Mesothelial cell of epicardium (in vitro differentiated cells): ENCODE measurements around the gene ATG101. TPM values are rescaled to one million over a fixed set of nuclear protein-coding genes. Genes with fewer than 3 reads are reported as not detected.

Experiments used
- DNase-seq, 2 experiments: peaks; one replicate each; pipeline ENCODE4 v3.0.0; 2021; ENCODE audit warnings: low spot score in 2 of 2; ENCODE audit not compliant: unreplicated experiment in 2 of 2
- H3K27ac Mint-ChIP-seq: 2 replicates; pipeline ENCODE4 v1.8.0; 2021; ENCODE audit warnings: mixed read lengths
- H3K27me3 Mint-ChIP-seq: 2 replicates; pipeline ENCODE4 v1.8.0; 2021; ENCODE audit warnings: low read depth, mixed read lengths
- H3K36me3 Mint-ChIP-seq: 2 replicates; pipeline ENCODE4 v1.8.0; 2021; ENCODE audit warnings: mixed read lengths
- H3K4me1 Mint-ChIP-seq: 2 replicates; pipeline ENCODE4 v1.8.0; 2021; ENCODE audit warnings: mixed read lengths
- H3K4me3 Mint-ChIP-seq: 2 replicates; pipeline ENCODE4 v1.8.0; 2021; ENCODE audit warnings: mild to moderate bottlenecking, moderate library complexity, mixed read lengths
- H3K9me3 Mint-ChIP-seq: 2 replicates; pipeline ENCODE4 v1.8.0; 2021; ENCODE audit warnings: mixed read lengths
- total RNA-seq: library from RNA; stranded (reverse); gene quantifications from 3 replicates; pipeline ENCODE4 v1.2.1, GENCODE V29; 2021
- TF ChIP-seq, protein P1 (sequence below): fragments of 200-600 bp; sonication (generic); IDR thresholded peaks from one replicate; pipeline ENCODE4 v1.5.0; 2021; ENCODE audit warnings: antibody characterized with exemption; ENCODE audit not compliant: unreplicated experiment

Gene ATG101
- total RNA-seq, 1 donor from 2014 or later, result 32.8 TPM

- H3K27ac Mint-ChIP-seq, result peak overlapping the region; percentile 89
- DNase-seq, result no peak
- H3K9me3 Mint-ChIP-seq, result no peaks in the 10 kb centered on the region
- H3K36me3 Mint-ChIP-seq, result no peaks in the 10 kb centered on the region
- peaks cover 23% of the 10 kb centered on the region for H3K27me3 Mint-ChIP-seq
- peak overlapping the region; percentile 87 for H3K4me3 Mint-ChIP-seq
- H3K4me1 Mint-ChIP-seq, result peaks cover 22% of the 10 kb centered on the region
- TF ChIP-seq, protein P1, sequence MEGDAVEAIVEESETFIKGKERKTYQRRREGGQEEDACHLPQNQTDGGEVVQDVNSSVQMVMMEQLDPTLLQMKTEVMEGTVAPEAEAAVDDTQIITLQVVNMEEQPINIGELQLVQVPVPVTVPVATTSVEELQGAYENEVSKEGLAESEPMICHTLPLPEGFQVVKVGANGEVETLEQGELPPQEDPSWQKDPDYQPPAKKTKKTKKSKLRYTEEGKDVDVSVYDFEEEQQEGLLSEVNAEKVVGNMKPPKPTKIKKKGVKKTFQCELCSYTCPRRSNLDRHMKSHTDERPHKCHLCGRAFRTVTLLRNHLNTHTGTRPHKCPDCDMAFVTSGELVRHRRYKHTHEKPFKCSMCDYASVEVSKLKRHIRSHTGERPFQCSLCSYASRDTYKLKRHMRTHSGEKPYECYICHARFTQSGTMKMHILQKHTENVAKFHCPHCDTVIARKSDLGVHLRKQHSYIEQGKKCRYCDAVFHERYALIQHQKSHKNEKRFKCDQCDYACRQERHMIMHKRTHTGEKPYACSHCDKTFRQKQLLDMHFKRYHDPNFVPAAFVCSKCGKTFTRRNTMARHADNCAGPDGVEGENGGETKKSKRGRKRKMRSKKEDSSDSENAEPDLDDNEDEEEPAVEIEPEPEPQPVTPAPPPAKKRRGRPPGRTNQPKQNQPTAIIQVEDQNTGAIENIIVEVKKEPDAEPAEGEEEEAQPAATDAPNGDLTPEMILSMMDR, result no peak
These were observed 20.5 kb upstream of the ATG101 start for GRCh38 chr12:52049286-52049685.

GRCh38 chr12:52049688-52050087, 20.1 kb upstream of the ATG101 start:
- peaks cover 22% of the 10 kb centered on the region for H3K4me1 Mint-ChIP-seq
- TF ChIP-seq, protein P1, result no peak
- DNase-seq, result no peak
- no peaks in the 10 kb centered on the region for H3K9me3 Mint-ChIP-seq
- H3K36me3 Mint-ChIP-seq, result no peaks in the 10 kb centered on the region
- H3K4me3 Mint-ChIP-seq, result peak overlapping the region; percentile 87
- peaks cover 23% of the 10 kb centered on the region for H3K27me3 Mint-ChIP-seq
- peak overlapping the region; percentile 89 for H3K27ac Mint-ChIP-seq

DNA sequence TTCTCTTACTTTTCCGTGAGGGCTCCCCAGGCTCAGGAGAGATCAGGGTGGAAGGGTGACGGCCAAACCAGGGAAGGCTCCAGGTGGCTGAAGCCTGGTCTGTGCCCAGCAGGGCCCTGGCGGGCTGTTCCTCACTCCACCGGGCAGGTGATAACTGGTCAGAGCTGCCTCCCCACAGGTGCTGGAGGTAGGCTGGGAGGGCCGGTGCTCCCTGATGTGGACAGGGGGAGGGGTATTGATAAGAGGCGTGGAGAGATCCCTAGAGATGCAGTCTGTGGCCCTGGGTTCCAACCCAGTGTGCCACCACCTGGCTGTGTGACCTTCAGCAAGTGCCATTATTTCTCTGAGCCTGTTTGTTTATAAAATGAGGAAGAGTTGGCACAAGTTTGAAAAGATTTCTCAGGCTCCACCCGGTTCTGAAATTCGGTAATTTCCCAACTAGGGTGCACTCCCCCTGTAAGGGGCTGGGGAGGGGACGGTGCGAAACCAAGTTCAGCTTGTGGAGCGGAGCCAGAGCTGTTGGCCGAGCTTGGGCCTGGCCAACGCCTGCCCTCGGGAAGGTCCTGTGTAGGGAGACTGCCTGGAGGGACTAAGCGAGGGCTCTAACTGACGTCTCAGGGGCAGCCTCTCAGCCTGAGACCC, 19.5 kb upstream of the ATG101 start:
- H3K4me1 Mint-ChIP-seq, result peaks cover 22% of the 10 kb centered on the region
- H3K9me3 Mint-ChIP-seq, result no peaks in the 10 kb centered on the region
- H3K4me3 Mint-ChIP-seq, result peak overlapping the region; percentile 87
- H3K36me3 Mint-ChIP-seq, result no peaks in the 10 kb centered on the region
- TF ChIP-seq, protein P1, result no peak
- DNase-seq, result no peak
- H3K27ac Mint-ChIP-seq, result peak overlapping the region; percentile 89
- peaks cover 23% of the 10 kb centered on the region for H3K27me3 Mint-ChIP-seq

- Mint-ChIP-seq H3K27me3 (peaks cover 23% of the 10 kb centered on the region), H3K4me1 (peaks cover 22% of the 10 kb centered on the region), H3K36me3 (no peaks in the 10 kb centered on the region), H3K9me3 (no peaks in the 10 kb centered on the region), H3K27ac (peak within 1 kb of the TSS; percentile 97), H3K4me3 (peak within 1 kb of the TSS; percentile 87)
- peak; percentile 97 for DNase-seq
- TF ChIP-seq, protein P1, result no peak
These were observed 18.8 kb upstream of the ATG101 start, which contains the start of gene NR4A1 for GRCh38 chr12:52050758-52051541. Gene NR4A1 (plus strand): TSS chr12:52051442. CDS start chr12:52054329, 2,887 bp downstream.

DNA sequence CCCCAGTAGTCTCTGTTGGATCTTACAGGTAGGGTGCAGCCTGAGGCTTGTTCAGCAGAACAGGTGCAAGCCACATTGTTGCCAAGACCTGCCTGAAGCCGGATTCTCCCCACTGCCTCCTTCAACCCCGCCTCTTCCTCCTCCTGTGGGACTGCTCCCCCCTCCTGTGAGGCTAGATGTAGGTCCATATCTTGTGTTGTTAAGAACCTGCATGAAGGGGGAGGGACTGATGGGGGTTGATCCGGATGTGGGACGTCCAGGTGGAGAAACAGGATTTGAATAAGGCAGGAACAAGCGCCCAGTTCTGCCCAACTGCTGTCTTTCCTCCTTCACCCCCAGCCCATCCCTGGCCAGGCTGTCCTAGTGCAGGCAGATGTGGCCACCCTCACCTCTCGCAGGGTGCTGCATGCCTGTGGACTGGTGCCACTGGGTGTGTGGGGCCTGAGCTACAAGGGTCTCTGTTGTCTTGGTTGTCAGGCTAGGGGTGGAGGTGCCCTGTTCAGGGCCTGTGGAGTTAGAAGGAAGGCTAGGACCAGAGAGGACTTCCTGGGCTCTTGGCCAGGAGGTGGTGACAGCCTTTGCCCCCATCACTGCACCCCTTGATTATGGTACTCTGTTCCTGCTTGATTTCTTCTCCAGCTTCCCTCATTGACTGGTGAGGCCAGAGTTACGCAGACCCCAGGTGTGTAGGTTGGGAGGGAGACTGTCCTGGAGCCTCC, 17.2 kb upstream of the ATG101 start:
- Mint-ChIP-seq H3K4me1 (peaks cover 22% of the 10 kb centered on the region), H3K27me3 (peaks cover 23% of the 10 kb centered on the region), H3K36me3 (peaks cover 2% of the 10 kb centered on the region), H3K27ac (peak overlapping the region; percentile 97), H3K9me3 (no peaks in the 10 kb centered on the region), H3K4me3 (peak overlapping the region; percentile 87)
- TF ChIP-seq, protein P1, result no peak
- no peak for DNase-seq
